Medulla oblongata (tissue), 1 donor: ENCODE data around the gene SLC19A1.
"Not testable (repeated sequence)": the region's sequence is repeated elsewhere in the genome, so short reads cannot be mapped to it uniquely, and the experiment has no call there.

Source experiments
- DNase-seq: peaks from one replicate; pipeline ENCODE4 v3.0.0-alpha.2; 2015; ENCODE audit errors: extremely low spot score

Gene SLC19A1

GRCh38 chr21:45506241-45506817 lies 35.9 kb downstream of the SLC19A1 start:
- no peak for DNase-seq

GRCh38 chr21:45505416-45506021 lies 36.7 kb downstream of the SLC19A1 start:
- DNase-seq, result no peak

DNA sequence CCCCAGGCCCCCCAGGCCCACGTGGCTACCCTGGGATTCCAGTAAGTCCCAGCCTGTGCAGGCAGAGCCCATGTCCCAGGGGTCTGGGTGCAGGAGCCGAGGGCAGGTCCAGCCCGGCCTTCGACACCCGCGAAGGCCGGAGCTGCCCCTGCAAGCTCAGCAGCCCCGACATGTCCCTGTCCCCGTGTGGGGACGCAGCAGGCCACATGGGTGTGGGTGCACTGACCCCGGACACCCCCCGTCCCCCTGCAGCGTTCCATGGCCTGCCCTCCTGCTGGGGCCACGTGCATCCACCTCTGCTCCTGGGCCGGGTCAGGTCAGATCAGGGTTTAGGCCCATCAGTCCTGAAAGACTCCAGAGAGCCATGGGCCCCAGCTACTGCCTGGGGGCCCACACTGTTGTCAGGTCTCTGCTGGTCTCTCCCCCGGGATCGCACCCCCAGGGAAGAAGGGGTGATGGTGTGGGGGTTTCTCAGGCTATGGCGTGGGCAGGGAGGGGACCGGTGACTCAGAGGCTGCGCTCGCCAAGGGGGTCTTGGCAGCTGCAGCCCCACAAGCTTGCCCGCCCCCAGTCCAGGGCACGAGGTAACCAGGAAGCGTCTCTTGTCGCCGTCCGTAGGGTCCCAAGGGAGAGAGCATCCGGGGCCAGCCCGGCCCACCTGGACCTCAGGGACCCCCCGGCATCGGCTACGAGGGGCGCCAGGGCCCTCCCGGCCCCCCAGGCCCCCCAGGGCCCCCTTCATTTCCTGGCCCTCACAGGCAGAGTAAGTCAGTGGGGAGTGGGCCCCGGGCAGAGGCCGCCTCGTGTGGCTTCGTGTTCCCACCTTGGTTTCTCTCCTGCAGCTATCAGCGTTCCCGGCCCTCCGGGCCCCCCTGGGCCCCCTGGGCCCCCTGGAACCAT lies 37.5 kb downstream of the SLC19A1 start:
- no peak for DNase-seq

DNA sequence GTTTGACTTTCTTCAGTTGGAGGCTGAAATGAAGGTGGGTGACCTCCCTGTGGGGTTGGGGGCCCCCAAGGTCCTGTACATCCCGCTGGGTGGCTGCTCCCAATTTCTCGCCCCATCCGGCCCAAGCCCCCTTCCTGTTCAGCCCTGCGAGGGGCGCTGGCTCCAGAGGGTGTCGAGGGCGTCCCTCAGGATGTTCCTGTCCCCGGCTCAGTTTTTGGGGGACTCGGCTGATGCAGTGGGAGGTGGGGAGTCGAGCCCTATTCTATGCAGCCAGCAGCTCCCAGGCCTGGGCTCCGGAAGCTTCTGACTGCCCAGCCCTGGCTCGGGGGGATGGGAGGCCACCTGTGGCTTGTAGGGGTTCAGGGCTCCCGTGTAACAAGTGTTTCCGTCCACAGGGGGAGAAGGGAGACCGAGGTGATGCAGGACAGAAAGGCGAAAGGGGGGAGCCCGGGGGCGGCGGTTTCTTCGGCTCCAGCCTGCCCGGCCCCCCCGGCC lies 38.2 kb downstream of the SLC19A1 start:
- DNase-seq, result no peak

DNA sequence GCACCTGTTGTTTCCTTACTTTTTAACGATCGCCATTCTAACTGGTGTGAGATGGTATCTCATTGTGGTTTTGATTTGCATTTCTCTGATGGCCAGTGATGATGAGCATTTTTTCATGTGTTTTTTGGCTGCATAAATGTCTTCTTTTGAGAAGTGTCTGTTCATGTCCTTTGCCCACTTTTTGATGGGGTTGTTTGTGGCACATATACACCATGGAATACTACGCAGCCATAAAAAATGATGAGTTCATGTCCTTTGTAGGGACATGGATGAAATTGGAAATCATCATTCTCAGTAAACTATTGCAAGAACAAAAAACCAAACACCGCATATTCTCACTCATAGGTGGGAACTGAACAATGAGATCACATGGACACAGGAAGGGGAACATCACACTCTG lies 39.0 kb downstream of the SLC19A1 start:
- DNase-seq, result not testable (repeated sequence)

DNA sequence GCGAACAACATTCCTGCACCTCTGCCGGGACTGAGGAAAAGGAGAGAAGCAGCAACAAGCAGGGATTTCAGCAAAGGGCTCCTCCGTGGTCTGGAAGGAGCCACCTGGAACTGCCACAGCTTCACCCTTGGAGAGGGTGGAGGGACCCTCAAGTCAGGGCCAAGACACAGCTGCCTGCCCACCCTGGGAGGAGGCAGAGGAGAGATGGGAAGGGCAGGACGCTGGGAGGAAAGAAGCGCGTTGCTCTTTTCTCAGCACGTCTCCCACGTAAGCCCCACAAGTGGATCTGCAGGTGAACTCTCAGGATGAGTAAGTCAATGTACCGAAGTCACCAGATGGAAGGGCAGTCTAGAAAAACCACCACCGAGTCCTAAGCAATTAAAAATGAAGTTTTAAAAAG lies 39.6 kb downstream of the SLC19A1 start:
- no peak for DNase-seq

GRCh38 chr21:45502006-45502345 lies 40.3 kb downstream of the SLC19A1 start:
- DNase-seq, result no peak

DNA sequence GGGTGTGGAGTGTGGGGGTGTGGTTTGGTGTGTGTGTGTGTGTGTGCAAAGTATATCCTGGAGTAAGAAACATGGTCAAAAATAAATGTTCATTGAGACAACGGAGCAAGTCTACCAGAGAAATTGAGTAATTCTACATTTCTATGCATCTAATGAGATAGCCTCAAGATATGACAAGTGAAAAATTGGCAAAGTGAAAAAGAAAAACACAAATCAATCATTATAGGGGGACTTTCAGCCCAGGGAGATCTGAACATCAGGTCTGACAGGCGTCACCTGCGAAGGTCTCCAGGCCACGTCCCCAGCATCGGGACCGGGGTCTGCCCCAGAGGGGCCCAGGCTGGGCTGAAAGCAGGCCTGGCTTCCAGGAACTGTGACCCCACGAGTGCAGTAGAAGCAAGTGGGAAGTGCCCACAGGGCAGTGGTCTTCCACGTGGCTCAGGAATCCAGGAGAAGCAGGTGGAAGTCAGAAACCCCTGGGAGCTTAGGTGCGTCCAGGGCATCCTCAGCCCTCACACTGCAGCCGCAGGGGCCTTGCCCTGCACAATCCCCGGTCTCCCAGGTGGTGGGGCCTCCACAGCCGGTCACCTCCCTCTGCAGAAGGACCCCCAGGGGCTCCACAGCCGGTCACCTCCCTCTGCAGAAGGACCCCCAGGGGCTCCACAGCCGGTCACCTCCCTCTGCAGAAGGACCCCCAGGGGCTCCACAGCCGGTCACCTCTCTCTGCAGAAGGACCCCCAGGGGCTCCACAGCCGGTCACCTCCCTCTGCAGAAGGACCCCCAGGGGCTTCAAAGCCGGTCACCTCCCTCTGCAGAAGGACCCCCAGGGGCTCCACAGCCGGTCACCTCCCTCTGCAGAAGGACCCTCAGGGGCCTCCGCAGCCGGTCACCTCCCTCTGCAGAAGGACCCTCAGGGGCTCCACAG lies 40.9 kb downstream of the SLC19A1 start:
- DNase-seq, result not testable (repeated sequence)

DNA sequence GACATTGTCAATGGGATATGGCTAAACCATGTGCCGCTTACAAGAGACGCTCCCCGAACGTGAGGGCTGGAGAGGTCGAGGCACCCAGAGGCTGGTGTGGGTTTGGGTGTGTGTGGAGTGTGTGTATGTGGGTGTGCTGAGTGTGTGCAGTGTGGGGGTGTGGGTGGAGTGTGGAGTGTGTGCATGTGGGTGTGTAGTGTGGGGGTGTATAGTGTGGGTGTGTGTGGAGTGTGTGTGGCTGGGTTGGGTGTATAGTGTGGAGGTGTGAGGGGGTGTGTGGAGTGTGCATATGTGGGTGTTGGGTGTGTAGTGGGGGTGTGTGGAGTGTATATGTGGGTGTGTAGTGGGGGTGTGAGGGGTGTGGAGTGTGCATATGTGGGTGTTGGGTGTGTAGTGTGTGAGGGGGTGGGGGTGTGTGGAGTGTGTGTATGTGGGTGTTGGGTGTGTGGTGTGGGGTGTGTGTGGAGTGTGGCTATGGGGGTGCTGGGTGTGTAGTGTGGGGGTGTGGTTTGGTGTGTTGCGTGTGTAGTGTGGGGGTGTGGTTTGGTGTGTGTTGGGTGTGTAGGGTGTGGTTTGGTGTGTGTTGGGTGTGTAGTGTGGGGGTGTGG lies 42.2 kb downstream of the SLC19A1 start:
- DNase-seq, result no peak

DNA sequence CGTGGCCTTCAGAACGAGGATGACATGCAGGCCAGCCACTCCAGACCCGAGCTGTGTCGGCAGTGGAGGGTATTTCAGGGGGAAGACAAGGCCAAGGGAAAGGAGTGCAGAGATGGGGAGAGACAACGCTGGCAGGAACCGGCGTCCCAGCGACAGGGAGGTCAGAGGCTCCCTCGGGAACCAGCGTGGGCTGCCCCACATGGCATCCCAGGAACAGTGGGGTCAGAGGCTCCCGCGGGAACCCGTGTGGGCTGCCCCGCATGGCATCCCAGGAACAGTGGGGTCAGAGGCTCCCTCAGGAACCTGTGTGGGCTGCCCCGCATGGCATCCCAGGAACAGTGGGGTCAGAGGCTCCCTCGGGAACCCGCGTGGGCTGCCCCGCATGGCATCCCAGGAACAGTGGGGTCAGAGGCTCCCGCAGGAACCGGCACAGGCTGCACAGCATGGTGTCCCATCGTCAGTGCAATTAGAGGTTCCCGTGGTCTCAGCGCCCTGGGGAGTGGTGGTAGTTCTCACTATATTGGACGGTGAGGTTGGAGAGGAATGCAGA lies 43.0 kb downstream of the SLC19A1 start:
- no peak for DNase-seq

DNA sequence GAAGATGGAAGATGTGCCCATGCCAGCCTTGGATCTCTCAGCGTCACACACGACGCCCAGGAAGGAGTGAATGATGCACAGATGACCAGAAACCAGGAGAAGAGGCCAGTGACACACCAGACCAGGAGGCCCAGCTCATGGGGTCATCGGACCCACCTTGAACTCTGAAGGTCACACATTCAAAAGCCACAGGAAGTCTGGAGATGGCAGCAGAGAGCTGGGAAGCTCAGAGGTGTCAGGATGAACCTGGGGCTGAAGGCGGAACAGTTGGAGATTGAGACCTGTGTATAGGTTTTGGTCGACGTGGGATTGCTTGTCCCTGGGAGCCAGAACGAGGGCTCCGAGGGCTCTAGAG lies 43.6 kb downstream of the SLC19A1 start:
- no peak for DNase-seq

- no peak for DNase-seq
These were observed 44.2 kb downstream of the SLC19A1 start for GRCh38 chr21:45497846-45498645.

- DNase-seq, result no peak
These were observed 45.0 kb downstream of the SLC19A1 start for GRCh38 chr21:45496968-45497845.

- DNase-seq, result no peak
These were observed 45.9 kb downstream of the SLC19A1 start for GRCh38 chr21:45496151-45496967.

- no peak for DNase-seq
These were observed 47.2 kb downstream of the SLC19A1 start for GRCh38 chr21:45494851-45495680.

- DNase-seq, result no peak
These were observed 47.9 kb downstream of the SLC19A1 start for GRCh38 chr21:45494135-45494850.
